Measurements from ENCODE around the gene KLF13. TPM values are rescaled to one million over a fixed set of nuclear protein-coding genes. Genes with fewer than 3 reads are reported as not detected.
A peak's percentile ranks its signal among the peaks of the same experiment; 100 is the strongest.

Gene KLF13
- total and polyA plus RNA-seq, 2 experiments from 2014 or later = 23.5 to 28.6 TPM

DNA sequence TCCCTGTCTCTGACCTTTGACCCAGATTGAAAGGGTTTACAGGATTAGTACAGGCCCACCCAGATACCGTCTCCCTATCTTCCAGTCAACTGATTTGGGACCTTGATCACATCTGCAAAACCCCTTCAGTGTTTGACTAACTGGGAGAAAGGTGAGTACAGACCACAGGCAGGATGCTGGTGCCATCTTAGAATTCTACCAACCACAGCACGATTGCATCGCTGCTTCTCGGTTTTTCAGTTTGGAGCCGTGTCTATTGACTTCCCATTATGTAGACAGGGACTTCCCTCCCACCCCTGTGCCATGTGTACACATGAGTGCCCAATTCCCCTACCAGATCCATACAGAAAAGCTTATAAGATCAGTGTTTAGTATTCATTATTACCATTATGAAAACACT, 6.6 kb upstream of the KLF13 start:
- Histone ChIP-seq H3K36me3 (ENCODE audit: insufficient read depth) (no peaks in the 10 kb centered on the region), H2AFZ (peak overlapping the region; percentile 83), H3K4me1 (ENCODE audit: insufficient read depth) (peaks cover 11% of the 10 kb centered on the region; the same call in 1 of the 2 replicates), H3K27me3 (ENCODE audit: insufficient read depth) (peaks cover 13% of the 10 kb centered on the region; the same call in 1 of the 2 replicates), H3K79me2 (replicated peaks; ENCODE audit: insufficient read depth) (no peaks in the 10 kb centered on the region), H3K9me2 (ENCODE audit: insufficient read depth) (no peaks in the 10 kb centered on the region; the same call in 1 of the 2 replicates), H4K20me1 (replicated peaks; ENCODE audit: insufficient read depth) (peaks cover 4% of the 10 kb centered on the region; the same call in 1 of the 2 replicates), H3K4me2 (no peak overlapping the region), H3F3A (replicated peaks; ENCODE audit: low read depth) (no peaks in the 10 kb centered on the region), H3K4me3 (no peak overlapping the region), H3K27ac (ENCODE audit: low read depth) (no peak overlapping the region)
- 0 out of 3 replicates have a peak, but pooled peaks cover 4% of the 10 kb centered on the region for H3K9me3 Mint-ChIP-seq
- H3K27me3 Mint-ChIP-seq (ENCODE audit: insufficient read depth, low read depth, poor library complexity) = peaks cover 5% of the 10 kb centered on the region
- H3K4me1 Mint-ChIP-seq = peaks cover 12% of the 10 kb centered on the region; the same call in 2 of the 3 replicates
- H3K36me3 Mint-ChIP-seq (ENCODE audit: low read depth) = no peaks in the 10 kb centered on the region
- no peak for ATAC-seq
- no peak for TF ChIP-seq ZNF114 (CRISPR knock-in tag; IDR thresholded peaks at IDR 0.05)
- TF ChIP-seq POLR2AphosphoS5 (IDR thresholded peaks at IDR 0.05; ENCODE audit: low read depth) = no peak
- no peak for TF ChIP-seq EZH2phosphoT487 (IDR thresholded peaks at IDR 0.05; ENCODE audit: unreplicated experiment)
- TF ChIP-seq STAT1 (IDR thresholded peaks at IDR 0.05; ENCODE audit: unreplicated experiment) = no peak
- no peak for TF ChIP-seq EZH2 (IDR thresholded peaks at IDR 0.05; ENCODE audit: low read depth, unreplicated experiment)
- TF ChIP-seq CREB1 (CRISPR knock-in tag; IDR thresholded peaks at IDR 0.05; ENCODE audit: low read depth) = no peak
- TF ChIP-seq, protein P1, sequence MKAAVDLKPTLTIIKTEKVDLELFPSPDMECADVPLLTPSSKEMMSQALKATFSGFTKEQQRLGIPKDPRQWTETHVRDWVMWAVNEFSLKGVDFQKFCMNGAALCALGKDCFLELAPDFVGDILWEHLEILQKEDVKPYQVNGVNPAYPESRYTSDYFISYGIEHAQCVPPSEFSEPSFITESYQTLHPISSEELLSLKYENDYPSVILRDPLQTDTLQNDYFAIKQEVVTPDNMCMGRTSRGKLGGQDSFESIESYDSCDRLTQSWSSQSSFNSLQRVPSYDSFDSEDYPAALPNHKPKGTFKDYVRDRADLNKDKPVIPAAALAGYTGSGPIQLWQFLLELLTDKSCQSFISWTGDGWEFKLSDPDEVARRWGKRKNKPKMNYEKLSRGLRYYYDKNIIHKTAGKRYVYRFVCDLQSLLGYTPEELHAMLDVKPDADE (IDR thresholded peaks at IDR 0.05) = no peak
- no peak for TF ChIP-seq NANOG (IDR thresholded peaks at IDR 0.05; ENCODE audit: borderline replicate concordance)
- no peak for TF ChIP-seq CTCF (conservative IDR thresholded peaks at IDR 0.05; ENCODE audit: low read depth in 2 of 2)
- TF ChIP-seq, protein P2, sequence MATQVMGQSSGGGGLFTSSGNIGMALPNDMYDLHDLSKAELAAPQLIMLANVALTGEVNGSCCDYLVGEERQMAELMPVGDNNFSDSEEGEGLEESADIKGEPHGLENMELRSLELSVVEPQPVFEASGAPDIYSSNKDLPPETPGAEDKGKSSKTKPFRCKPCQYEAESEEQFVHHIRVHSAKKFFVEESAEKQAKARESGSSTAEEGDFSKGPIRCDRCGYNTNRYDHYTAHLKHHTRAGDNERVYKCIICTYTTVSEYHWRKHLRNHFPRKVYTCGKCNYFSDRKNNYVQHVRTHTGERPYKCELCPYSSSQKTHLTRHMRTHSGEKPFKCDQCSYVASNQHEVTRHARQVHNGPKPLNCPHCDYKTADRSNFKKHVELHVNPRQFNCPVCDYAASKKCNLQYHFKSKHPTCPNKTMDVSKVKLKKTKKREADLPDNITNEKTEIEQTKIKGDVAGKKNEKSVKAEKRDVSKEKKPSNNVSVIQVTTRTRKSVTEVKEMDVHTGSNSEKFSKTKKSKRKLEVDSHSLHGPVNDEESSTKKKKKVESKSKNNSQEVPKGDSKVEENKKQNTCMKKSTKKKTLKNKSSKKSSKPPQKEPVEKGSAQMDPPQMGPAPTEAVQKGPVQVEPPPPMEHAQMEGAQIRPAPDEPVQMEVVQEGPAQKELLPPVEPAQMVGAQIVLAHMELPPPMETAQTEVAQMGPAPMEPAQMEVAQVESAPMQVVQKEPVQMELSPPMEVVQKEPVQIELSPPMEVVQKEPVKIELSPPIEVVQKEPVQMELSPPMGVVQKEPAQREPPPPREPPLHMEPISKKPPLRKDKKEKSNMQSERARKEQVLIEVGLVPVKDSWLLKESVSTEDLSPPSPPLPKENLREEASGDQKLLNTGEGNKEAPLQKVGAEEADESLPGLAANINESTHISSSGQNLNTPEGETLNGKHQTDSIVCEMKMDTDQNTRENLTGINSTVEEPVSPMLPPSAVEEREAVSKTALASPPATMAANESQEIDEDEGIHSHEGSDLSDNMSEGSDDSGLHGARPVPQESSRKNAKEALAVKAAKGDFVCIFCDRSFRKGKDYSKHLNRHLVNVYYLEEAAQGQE (IDR thresholded peaks at IDR 0.05; ENCODE audit: unreplicated experiment) = no peak
- no peak overlapping the region for H3K27ac Mint-ChIP-seq
- no peak overlapping the region; the same call in 2 of the 3 replicates for H3K4me3 Mint-ChIP-seq
- no peak for DNase-seq (ENCODE audit: low spot score)
